HG03354 (cell line): Measurements from ENCODE around the gene C16orf89.

Source experiments
- ATAC-seq: cut with Tn5 transposase; IDR thresholded peaks from one replicate; pipeline ENCODE4 v1.9.1; 2021; ENCODE audit warnings: mild to moderate bottlenecking; ENCODE audit not compliant: unreplicated experiment, poor library complexity, severe bottlenecking

The C16orf89 gene

DNA sequence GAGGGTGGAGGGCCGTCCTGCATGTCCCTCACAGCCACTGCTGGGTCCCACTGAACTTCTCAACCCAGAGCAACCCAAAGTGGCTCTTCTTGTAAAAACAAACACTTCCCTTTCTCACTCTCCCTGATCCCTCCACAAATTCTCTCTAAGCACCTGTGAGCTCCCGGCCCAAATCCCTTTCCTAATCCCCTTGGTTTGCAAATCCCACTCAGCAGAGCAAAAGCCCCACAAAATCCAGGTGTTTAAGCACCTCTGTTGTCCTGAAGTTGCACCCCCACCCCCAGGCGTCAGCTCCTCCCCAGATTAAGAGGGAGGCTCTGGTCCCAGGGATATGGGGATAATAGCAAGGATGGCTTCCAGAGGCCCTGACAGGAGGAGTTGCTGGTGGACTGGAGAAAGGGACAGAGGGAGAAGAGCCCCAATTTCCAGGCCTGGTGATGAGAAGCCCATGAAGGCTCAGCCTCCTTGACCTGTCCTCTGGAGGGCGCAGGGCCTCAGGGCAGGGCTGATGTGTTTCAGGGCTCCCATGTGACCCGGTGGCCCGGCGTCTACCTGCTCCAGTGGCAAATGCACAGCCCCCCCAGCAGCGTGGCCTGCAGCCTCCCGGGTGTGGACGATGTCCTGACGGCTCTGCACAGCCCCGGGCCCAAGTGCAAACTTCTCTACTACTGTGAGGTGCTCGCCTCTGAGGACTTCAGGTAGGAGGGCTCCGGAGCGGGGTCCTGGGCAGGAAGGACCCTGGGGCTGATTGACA lies 55.0 kb downstream of the C16orf89 start:
- ATAC-seq = no peak

DNA sequence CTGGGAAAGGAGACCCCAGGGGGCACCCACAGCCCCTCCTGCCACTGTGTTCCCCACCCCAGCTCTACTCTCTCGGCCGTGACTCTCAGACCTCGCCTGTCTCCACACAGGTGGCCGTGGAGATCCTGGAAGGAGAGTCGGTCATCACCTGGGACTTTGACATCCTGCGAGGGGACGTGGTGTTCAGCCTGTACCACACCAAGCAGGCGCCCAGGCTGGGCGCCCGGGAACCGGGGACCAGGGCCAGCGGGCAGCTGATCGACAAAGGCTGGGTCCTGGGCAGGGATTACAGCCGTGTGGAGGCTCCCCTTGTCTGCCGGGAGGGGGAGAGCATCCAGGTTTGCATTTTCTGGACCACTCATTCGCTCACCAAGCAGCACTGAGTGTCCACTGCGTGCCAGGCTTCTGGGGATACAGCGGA lies 57.4 kb downstream of the C16orf89 start:
- no peak for ATAC-seq

- no peak for ATAC-seq
Measured at GRCh38 chr16:5007256-5007655, 58.5 kb downstream of the C16orf89 start.

GRCh38 chr16:5006348-5007193 lies 59.2 kb downstream of the C16orf89 start:
- ATAC-seq = no peak

- no peak for ATAC-seq
Measured at GRCh38 chr16:5005916-5006315, 59.8 kb downstream of the C16orf89 start.

DNA sequence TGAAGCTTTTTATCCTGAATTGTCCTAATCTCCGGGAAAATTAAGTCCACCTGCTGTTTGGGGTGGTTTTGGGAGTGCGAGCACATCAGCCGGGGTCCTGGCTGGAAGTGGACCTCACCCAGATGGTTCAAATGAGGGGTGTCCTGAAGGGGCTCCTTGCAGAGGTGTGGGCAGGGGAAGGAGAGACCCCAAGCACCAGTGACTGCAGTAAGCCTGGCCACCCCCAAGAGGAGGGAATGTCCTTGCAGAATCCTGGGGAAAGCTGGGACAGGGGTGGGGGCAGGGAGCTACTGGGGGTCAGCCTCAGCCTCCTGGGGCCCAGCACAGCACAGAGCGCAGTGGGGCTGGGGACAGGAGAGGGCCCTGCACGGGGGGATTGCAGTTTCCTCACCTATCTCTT lies 61.4 kb downstream of the C16orf89 start:
- ATAC-seq = no peak

- no peak for ATAC-seq
Measured at GRCh38 chr16:5003828-5004227, 61.9 kb downstream of the C16orf89 start.

- ATAC-seq = no peak
Measured at GRCh38 chr16:5003211-5003610, 62.5 kb downstream of the C16orf89 start.

- no peak for ATAC-seq
Measured at GRCh38 chr16:5002699-5003143, 63.0 kb downstream of the C16orf89 start.

GRCh38 chr16:5001986-5002385 lies 63.8 kb downstream of the C16orf89 start:
- no peak for ATAC-seq

- ATAC-seq = no peak
Measured at GRCh38 chr16:5001571-5001970, 64.2 kb downstream of the C16orf89 start.

GRCh38 chr16:5000573-5001001 lies 65.2 kb downstream of the C16orf89 start:
- ATAC-seq = no peak

DNA sequence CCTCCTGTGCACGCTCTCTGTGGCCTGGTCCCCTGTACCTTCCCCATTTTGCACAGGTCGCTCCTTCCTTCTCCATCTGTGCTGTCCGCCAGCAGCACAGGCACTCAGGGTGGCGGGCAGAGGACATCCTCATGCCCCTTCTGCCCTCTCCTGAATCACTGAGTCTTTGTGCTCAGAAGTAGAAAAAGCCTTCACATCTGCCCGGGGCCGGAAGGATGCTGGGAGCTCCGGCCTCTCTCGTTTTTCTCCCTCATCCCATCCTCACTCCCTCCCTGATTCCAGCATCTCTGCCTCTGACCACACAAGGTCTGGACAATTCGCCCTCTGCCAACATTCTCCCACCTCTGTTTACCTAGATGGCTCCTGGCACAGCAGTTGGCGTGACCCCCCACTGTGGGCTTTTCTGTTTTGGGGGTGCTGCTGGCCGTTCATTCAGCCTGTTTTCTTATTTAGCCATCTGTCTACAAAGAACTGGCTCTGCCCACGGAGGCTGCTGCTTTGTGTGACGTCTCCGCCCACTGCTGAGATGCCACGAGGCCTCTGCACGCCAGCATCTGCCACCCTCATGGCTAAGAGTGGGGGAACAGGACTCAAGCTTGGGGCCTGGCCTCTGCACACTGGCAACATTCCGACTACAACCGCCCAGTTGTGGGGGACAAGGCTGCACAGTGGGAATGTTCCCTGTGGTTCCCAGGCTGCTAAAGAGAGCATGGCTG lies 70.9 kb downstream of the C16orf89 start:
- no peak for ATAC-seq
